Activated T-helper 9 cell treated with anti-CD3 and anti-CD28 coated beads, Interleukin-2, amount 50 U/mL, for 16 hours (primary cell): ENCODE data around the gene BTBD19.

Experiments used
- DNase-seq: peaks from one replicate; pipeline ENCODE4 v3.0.0-alpha.2; 2020; ENCODE audit warnings: low read depth

BTBD19 gene

DNA sequence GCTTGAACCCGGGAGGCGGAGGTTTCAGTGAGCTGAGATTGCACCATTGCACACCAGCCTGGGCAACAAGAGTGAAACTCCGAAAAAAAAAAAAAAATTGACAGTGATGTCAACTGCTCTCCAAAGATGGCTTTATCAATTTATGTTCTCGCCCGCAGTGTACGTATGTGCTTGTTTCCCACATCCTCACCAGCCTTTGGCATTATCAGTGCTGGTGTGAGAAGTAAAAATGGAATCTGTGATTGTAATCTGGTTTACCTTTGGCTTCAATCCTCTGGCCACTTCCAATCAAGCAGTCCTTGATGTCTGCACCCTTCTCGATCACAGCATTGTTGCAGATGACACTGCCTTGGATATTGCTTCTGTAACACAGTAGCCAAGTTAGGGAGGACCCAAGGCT, 49.1 kb downstream of the BTBD19 start:
- DNase-seq, result no peak

DNA sequence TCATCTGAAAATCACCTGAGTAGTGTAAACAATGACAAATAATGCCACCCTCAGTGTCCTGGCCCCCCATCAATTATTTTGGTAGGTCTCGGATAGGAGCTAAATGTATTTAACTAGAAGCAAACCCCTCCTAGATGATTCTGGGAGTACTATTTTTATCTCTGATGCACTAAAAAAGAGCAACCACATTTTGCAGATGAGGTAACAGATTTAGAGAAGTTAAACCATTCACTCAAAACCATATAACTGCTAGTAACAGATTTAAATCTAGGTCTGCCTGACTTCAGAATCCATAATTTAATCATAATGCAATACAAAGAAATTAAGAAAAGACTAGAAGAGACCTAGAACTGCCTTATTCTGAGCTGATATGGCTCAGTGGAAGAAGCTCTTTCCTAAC, 52.0 kb downstream of the BTBD19 start:
- DNase-seq, result no peak

DNA sequence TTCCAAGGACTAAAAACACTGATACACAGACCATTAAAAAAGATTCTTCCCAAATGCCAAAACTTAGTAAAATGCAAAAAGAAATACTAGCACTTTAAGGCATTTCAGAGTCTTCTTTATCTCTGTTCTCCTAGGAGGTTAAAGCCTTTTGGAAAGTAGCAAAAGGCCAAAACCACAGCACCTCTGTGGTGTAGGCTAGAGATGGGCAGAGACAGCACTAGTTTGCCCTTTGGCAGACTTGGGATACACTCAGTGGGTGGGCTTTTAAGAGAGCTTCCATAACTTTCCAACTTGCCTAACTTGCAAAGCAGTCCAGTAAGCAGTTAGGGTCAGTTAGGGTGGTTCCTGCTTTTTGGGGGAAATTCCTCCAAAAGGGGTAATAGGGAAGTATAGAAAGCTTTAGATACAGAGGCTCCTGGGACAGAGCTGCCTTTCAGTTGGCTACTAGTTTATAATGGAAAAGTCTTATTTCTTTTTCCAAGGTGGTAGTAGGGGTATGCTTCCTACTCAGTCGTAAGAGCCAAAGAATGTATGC, 52.6 kb downstream of the BTBD19 start:
- no peak for DNase-seq

DNA sequence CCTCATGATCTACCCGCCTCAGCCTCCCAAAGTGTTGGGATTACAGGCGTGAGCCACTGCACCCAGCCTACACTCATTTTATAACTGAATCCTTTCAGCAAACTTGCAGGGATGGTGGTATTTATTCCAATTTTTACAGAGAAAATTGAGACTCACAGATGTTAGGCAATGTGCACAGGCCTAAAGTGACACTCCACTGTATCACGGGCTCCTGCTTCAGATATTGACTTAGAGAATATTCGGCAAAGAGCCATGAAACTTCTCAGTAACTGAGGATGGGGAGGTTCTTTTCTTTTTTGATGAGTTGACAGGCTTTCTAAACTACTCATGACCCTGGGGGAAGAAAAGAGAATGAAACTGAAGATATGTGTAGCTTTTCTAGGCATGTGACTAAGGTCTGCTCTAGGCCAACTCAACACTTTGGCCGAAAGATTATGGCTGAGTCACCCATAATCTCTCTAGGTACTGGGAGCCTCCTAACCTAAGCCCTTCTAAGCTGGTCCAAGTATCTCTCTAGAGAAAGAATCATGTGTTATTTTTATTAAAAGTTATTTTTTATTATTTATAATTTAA, 54.6 kb downstream of the BTBD19 start:
- no peak for DNase-seq
